MM.1S (cell line): ENCODE measurements around the gene RFNG.

Source experiments
- CTCF ChIP-seq: fragments of 300-600 bp; sonication (generic); IDR thresholded peaks from 2 replicates; pipeline ENCODE4 v1.5.1; 2016; ENCODE audit warnings: antibody characterized with exemption, low read length, mixed read lengths
- EZH2 ChIP-seq: fragments of 300-600 bp; sonication (generic); optimal IDR thresholded peaks from 2 replicates; pipeline ENCODE3; 2017; ENCODE audit warnings: low read depth, mild to moderate bottlenecking, antibody characterized with exemption, low read length, mixed read lengths

- TF ChIP-seq CTCF: no peak
- TF ChIP-seq EZH2: no peak
Measured at GRCh38 chr17:82014971-82015310, 36.7 kb downstream of the RFNG start.
